HepG2 (cell line): ENCODE data around the gene KRTAP12-1. TPM values are rescaled to one million over a fixed set of nuclear protein-coding genes. Genes with fewer than 3 reads are reported as not detected.

Experiments used
- DR1 ChIP-seq: sonication (generic); formaldehyde crosslinking; IDR thresholded peaks from 2 replicates; pipeline ENCODE4 v1.8.0; 2021; ENCODE audit warnings: mild to moderate bottlenecking, missing genetic modification reagents, inconsistent platforms
- DZIP1 ChIP-seq: sonication (generic); formaldehyde crosslinking; IDR thresholded peaks from 2 replicates; pipeline ENCODE4 v1.5.0; 2020; ENCODE audit warnings: mild to moderate bottlenecking, missing genetic modification reagents
- E2F5 ChIP-seq: sonication (generic); formaldehyde crosslinking; conservative IDR thresholded peaks from 2 replicates; pipeline ENCODE4 v1.4.0; 2020; ENCODE audit warnings: missing genetic modification reagents
- EZH2 ChIP-seq: conservative IDR thresholded peaks from 2 replicates; pipeline ENCODE4 v1.6.1; 2012; ENCODE audit warnings: mild to moderate bottlenecking, low read depth, low read length, moderate library complexity
- GATA4 ChIP-seq: sonication (generic); IDR thresholded peaks from 2 replicates; pipeline ENCODE4 v1.6.1; 2016; ENCODE audit warnings: antibody characterized with exemption, low read depth, borderline replicate concordance
- NFRKB ChIP-seq: fragments of 450-650 bp; IDR thresholded peaks from 2 replicates; pipeline ENCODE4 v1.6.1; 2017
- NPAS2 ChIP-seq: sonication (generic); formaldehyde crosslinking; IDR thresholded peaks from 2 replicates; pipeline ENCODE4 v1.8.0; 2022; ENCODE audit warnings: mild to moderate bottlenecking, missing genetic modification reagents, borderline replicate concordance
- RBAK ChIP-seq: sonication (generic); formaldehyde crosslinking; IDR thresholded peaks from 2 replicates; pipeline ENCODE4 v1.5.1; 2020; ENCODE audit warnings: mild to moderate bottlenecking, missing genetic modification reagents
- RELA ChIP-seq: sonication (generic); formaldehyde crosslinking; IDR thresholded peaks from 2 replicates; pipeline ENCODE4 v1.4.0; 2020; ENCODE audit warnings: missing genetic modification reagents
- RFX3 ChIP-seq: IDR thresholded peaks from 2 replicates; pipeline ENCODE4 v1.6.1; 2016; ENCODE audit warnings: missing biosample characterization, missing genetic modification reagents
- RXRA ChIP-seq: sonication (generic); formaldehyde crosslinking; IDR thresholded peaks from 2 replicates; pipeline ENCODE4 v1.5.1; 2020; ENCODE audit warnings: missing genetic modification reagents
- SP1 ChIP-seq, 2 experiments: fragments of 450-650 bp in 1 of 2; sonication (generic) in 1 of 2; formaldehyde crosslinking in 1 of 2; IDR thresholded peaks; 2 replicates each; pipeline versions ENCODE4 v1.4.0 to v1.6.1; 2016 to 2020; ENCODE audit warnings: missing genetic modification reagents in 1 of 2
- ZNF180 ChIP-seq: sonication (generic); formaldehyde crosslinking; IDR thresholded peaks from 2 replicates; pipeline ENCODE4 v1.4.0; 2020; ENCODE audit warnings: low read depth, missing genetic modification reagents, borderline replicate concordance
- ZNF224 ChIP-seq: sonication (generic); formaldehyde crosslinking; IDR thresholded peaks from 2 replicates; pipeline ENCODE4 v1.5.0; 2020; ENCODE audit warnings: mild to moderate bottlenecking, missing genetic modification reagents
- ZNF253 ChIP-seq: sonication (generic); formaldehyde crosslinking; IDR thresholded peaks from 2 replicates; pipeline ENCODE4 v1.8.0; 2022; ENCODE audit warnings: mild to moderate bottlenecking, missing genetic modification reagents, borderline replicate concordance
- ZNF432 ChIP-seq: sonication (generic); formaldehyde crosslinking; IDR thresholded peaks from 2 replicates; pipeline ENCODE4 v1.5.0; 2020; ENCODE audit warnings: missing genetic modification reagents, mild to moderate bottlenecking, borderline replicate concordance
- ZNF580 ChIP-seq: IDR thresholded peaks from 2 replicates; pipeline ENCODE4 v1.6.1; 2016; ENCODE audit warnings: low read depth, borderline replicate concordance
- ZNF687 ChIP-seq: sonication (generic); formaldehyde crosslinking; IDR thresholded peaks from 2 replicates; pipeline ENCODE4 v1.5.1; 2020; ENCODE audit warnings: mild to moderate bottlenecking, missing genetic modification reagents, moderate library complexity
- ZNF720 ChIP-seq: sonication (generic); formaldehyde crosslinking; IDR thresholded peaks from 2 replicates; pipeline ENCODE4 v1.4.0; 2020; ENCODE audit warnings: missing genetic modification reagents
- ZNF777 ChIP-seq: sonication (generic); formaldehyde crosslinking; IDR thresholded peaks from 2 replicates; pipeline ENCODE4 v1.4.0; 2020; ENCODE audit warnings: missing genetic modification reagents
- ZXDC ChIP-seq: sonication (generic); formaldehyde crosslinking; IDR thresholded peaks from 2 replicates; pipeline ENCODE4 v1.5.0; 2020; ENCODE audit warnings: mild to moderate bottlenecking, missing genetic modification reagents
- polyA plus RNA-seq, 8 experiments: library from polyadenylated mRNA; depleted of rRNA in 3 of 8; stranded (reverse) in 7 of 8; unstranded in 1 of 8; fragments of >200 nt; fragmentation: Illumina TruSeq in 4 of 8; extraction: Trizol in 4 of 8; gene quantifications; 2 replicates each; pipeline versions ENCODE4 v1.2.1 to v1.2.3, GENCODE V29; 2011 to 2016; ENCODE audit warnings: low read depth in 4 of 8, missing spikeins in 1 of 8, mixed read lengths in 1 of 8; ENCODE audit not compliant: insufficient read depth in 1 of 8
- total RNA-seq, 5 experiments: library from RNA; depleted of rRNA; stranded (reverse); fragments of >200 nt; fragmentation: Illumina TruSeq; extraction: Trizol; gene quantifications; 2 replicates each; pipeline ENCODE4 v1.2.3, GENCODE V29; 2016; ENCODE audit warnings: low read depth in 1 of 5

Gene KRTAP12-1
- total and polyA plus RNA-seq, 2 of the 13 experiments (the other 11 are each of a cell fraction or from before 2014, with no cell fraction given): not detected

GRCh38 chr21:44653123-44653522, 28.8 kb downstream of the KRTAP12-1 start (continued):
- TF ChIP-seq ZNF687 (CRISPR knock-in tag): peak; percentile 53
- TF ChIP-seq NPAS2: no peak
- no peak for TF ChIP-seq ZXDC (CRISPR knock-in tag)
- TF ChIP-seq RFX3: no peak
- no peak for TF ChIP-seq DZIP1 (CRISPR knock-in tag)
- no peak for TF ChIP-seq ZNF253
- no peak for TF ChIP-seq ZNF777 (CRISPR knock-in tag)
- TF ChIP-seq ZNF180: no peak
- TF ChIP-seq ZNF224: no peak
- no peak for TF ChIP-seq RELA (CRISPR knock-in tag)
- TF ChIP-seq ZNF580 (CRISPR knock-in tag): no peak
- no peak for TF ChIP-seq EZH2
- TF ChIP-seq RBAK (CRISPR knock-in tag): no peak
- TF ChIP-seq ZNF432: no peak
- no peak for TF ChIP-seq SP1 (IDR thresholded peaks at IDR 0.05)
- no peak for TF ChIP-seq SP1 (CRISPR knock-in tag; IDR thresholded peaks at IDR 0.05)
- no peak for TF ChIP-seq GATA4
- TF ChIP-seq ZNF720 (CRISPR knock-in tag): no peak
- TF ChIP-seq NFRKB: no peak
- no peak for TF ChIP-seq E2F5 (CRISPR knock-in tag)
- TF ChIP-seq RXRA (CRISPR knock-in tag): no peak
- TF ChIP-seq DR1 (CRISPR knock-in tag): no peak
